IMR-90 (cell line): ENCODE measurements around the gene NIBAN1. TPM values are rescaled to one million over a fixed set of nuclear protein-coding genes. Genes with fewer than 3 reads are reported as not detected.

Experiments used
- ATAC-seq: fragments of 200-7000 bp; cut with Tn5 transposase; 2 replicates; pipeline ENCODE4 v1.9.1; 2020; ENCODE audit warnings: low read depth, mild to moderate bottlenecking, moderate library complexity
- BruUV-seq: library from RNA; stranded (reverse); fragments of 400-500 nt; replicated peaks from 2 replicates; lab custom pipeline; 2021; lab: Mats Ljungman, UMichigan
- CTCF ChIA-PET: fragments of 300-600 bp; formaldehyde crosslinking; extraction: SDS; loops from one replicate; lab custom pipeline; 2021; ENCODE audit warnings: antibody characterized with exemption; lab: Yijun Ruan, JAX
- POLR2A ChIA-PET: fragments of 300-600 bp; sonication (Branson Sonifier 250); formaldehyde crosslinking; loops from one replicate; lab custom pipeline; 2022; ENCODE audit warnings: antibody characterized with exemption; ENCODE audit not compliant: unreplicated experiment; lab: Charles Lee
- DNase-seq: peaks from one replicate; pipeline ENCODE4 v3.0.0; 2013
- H2AFZ ChIP-seq: replicated peaks from 2 replicates; pipeline ENCODE3; 2013; ENCODE audit warnings: low read length, mild to moderate bottlenecking; ENCODE audit not compliant: poor library complexity
- H2AK5ac ChIP-seq: 2 replicates; pipeline ENCODE4 v1.6.1; 2013; ENCODE audit warnings: low read depth, low read length, inconsistent platforms
- H2AK9ac ChIP-seq: replicated peaks from 2 replicates; pipeline ENCODE3; 2013; ENCODE audit warnings: mild to moderate bottlenecking, low read depth, low read length, moderate library complexity; ENCODE audit not compliant: poor library complexity
- H2BK120ac ChIP-seq: 2 replicates; pipeline ENCODE4 v1.6.1; 2013; ENCODE audit warnings: low read depth, low read length, inconsistent platforms
- H2BK15ac ChIP-seq: 3 replicates; pipeline ENCODE4 v1.6.1; 2013; ENCODE audit warnings: low read depth, low read length, inconsistent platforms
- H2BK20ac ChIP-seq: 2 replicates; pipeline ENCODE4 v1.6.1; 2013; ENCODE audit warnings: low read depth, mild to moderate bottlenecking, inconsistent platforms, low read length, moderate library complexity
- H2BK5ac ChIP-seq: 2 replicates; pipeline ENCODE4 v1.6.1; 2013; ENCODE audit warnings: mild to moderate bottlenecking, low read depth, low read length, inconsistent platforms; ENCODE audit not compliant: poor library complexity, severe bottlenecking
- H3K14ac ChIP-seq: replicated peaks from 2 replicates; pipeline ENCODE4 v1.6.1; 2013; ENCODE audit warnings: low read depth, low read length, inconsistent platforms
- H3K18ac ChIP-seq: 2 replicates; pipeline ENCODE4 v1.6.1; 2013; ENCODE audit warnings: low read depth, low read length, control low read depth
- H3K23ac ChIP-seq: 2 replicates; pipeline ENCODE4 v1.6.1; 2013; ENCODE audit warnings: low read depth, low read length, inconsistent platforms
- H3K27ac ChIP-seq: 2 replicates; pipeline ENCODE4 v1.5.1; 2013; ENCODE audit warnings: mild to moderate bottlenecking, control low read depth, low read length; ENCODE audit not compliant: insufficient read depth
- H3K27me3 ChIP-seq: 2 replicates; pipeline ENCODE4 v1.6.1; 2013; ENCODE audit warnings: low read length; ENCODE audit not compliant: control insufficient read depth, insufficient read depth
- H3K36me3 ChIP-seq: 2 replicates; pipeline ENCODE4 v1.6.1; 2013; ENCODE audit warnings: low read length, mixed read lengths; ENCODE audit not compliant: control insufficient read depth, insufficient read depth
- H3K4ac ChIP-seq: 2 replicates; pipeline ENCODE4 v1.6.1; 2013; ENCODE audit warnings: low read depth, low read length, inconsistent platforms
- H3K4me1 ChIP-seq: 2 replicates; pipeline ENCODE4 v1.6.1; 2013; ENCODE audit warnings: low read length, mixed read lengths; ENCODE audit not compliant: control insufficient read depth, insufficient read depth
- H3K4me2 ChIP-seq: 2 replicates; pipeline ENCODE4 v1.6.1; 2013; ENCODE audit warnings: low read depth, mild to moderate bottlenecking, control low read depth, low read length, moderate library complexity
- H3K4me3 ChIP-seq: 2 replicates; pipeline ENCODE4 v1.5.1; 2013; ENCODE audit warnings: low read depth, mild to moderate bottlenecking, control low read depth, low read length, moderate library complexity; ENCODE audit not compliant: insufficient read depth
- H3K56ac ChIP-seq: 2 replicates; pipeline ENCODE4 v1.6.1; 2013; ENCODE audit warnings: low read length, inconsistent platforms; ENCODE audit not compliant: insufficient read depth; ENCODE audit errors: extremely low read depth
- H3K79me1 ChIP-seq, 2 experiments: 2 replicates each; pipeline ENCODE4 v1.6.1; 2013; ENCODE audit warnings: low read length in 2 of 2, inconsistent platforms in 1 of 2, low read depth in 1 of 2
- H3K9ac ChIP-seq: 2 replicates; pipeline ENCODE4 v1.6.1; 2013; ENCODE audit warnings: low read depth, low read length, control low read depth
- H3K9me1 ChIP-seq: 2 replicates; pipeline ENCODE4 v1.6.1; 2013; ENCODE audit warnings: low read length, inconsistent platforms; ENCODE audit not compliant: insufficient read depth
- H3K9me3 ChIP-seq: 2 replicates; pipeline ENCODE4 v1.6.1; 2013; ENCODE audit warnings: low read length; ENCODE audit not compliant: control insufficient read depth, insufficient read depth
- H4K20me1 ChIP-seq: 2 replicates; pipeline ENCODE4 v1.6.1; 2013; ENCODE audit warnings: low read length, inconsistent platforms; ENCODE audit not compliant: insufficient read depth
- H4K5ac ChIP-seq: 2 replicates; pipeline ENCODE4 v1.6.1; 2013; ENCODE audit warnings: mild to moderate bottlenecking, low read depth, low read length, control low read depth
- H4K8ac ChIP-seq, 2 experiments: 2 replicates each; pipeline ENCODE4 v1.6.1; 2013; ENCODE audit warnings: low read depth in 2 of 2, low read length in 2 of 2, control low read depth in 1 of 2, inconsistent platforms in 1 of 2
- H4K91ac ChIP-seq: 2 replicates; pipeline ENCODE4 v1.6.1; 2013; ENCODE audit warnings: low read depth, low read length, inconsistent platforms; ENCODE audit not compliant: insufficient read depth
- BHLHE40 ChIP-seq: fragments of 150-350 bp; IDR thresholded peaks from 2 replicates; pipeline ENCODE4 v1.6.1; 2016; ENCODE audit warnings: mild to moderate bottlenecking, low read depth, low read length
- CEBPB ChIP-seq: IDR thresholded peaks from 2 replicates; pipeline ENCODE4 v1.6.1; 2012; ENCODE audit warnings: low read depth, low read length, improper control_type of control experiment
- CHD1 ChIP-seq: IDR thresholded peaks from 2 replicates; pipeline ENCODE4 v1.6.1; 2012; ENCODE audit warnings: low read depth, low read length, improper control_type of control experiment
- CTCF ChIP-seq: conservative IDR thresholded peaks from 2 replicates; pipeline ENCODE4 v1.5.1; 2012; ENCODE audit warnings: mild to moderate bottlenecking, low read depth, low read length, improper control_type of control experiment
- MAFK ChIP-seq: IDR thresholded peaks from 2 replicates; pipeline ENCODE4 v1.6.1; 2012; ENCODE audit warnings: low read depth, low read length, improper control_type of control experiment
- MAZ ChIP-seq: IDR thresholded peaks from 2 replicates; pipeline ENCODE4 v1.6.1; 2012; ENCODE audit warnings: low read depth, mild to moderate bottlenecking, low read length, improper control_type of control experiment, moderate library complexity, borderline replicate concordance
- MXI1 ChIP-seq: IDR thresholded peaks from 2 replicates; pipeline ENCODE4 v1.6.1; 2012; ENCODE audit warnings: low read depth, mild to moderate bottlenecking, low read length, moderate library complexity, borderline replicate concordance
- NFE2L2 ChIP-seq: fragments of 150-350 bp; IDR thresholded peaks from 2 replicates; pipeline ENCODE4 v1.6.1; 2016; ENCODE audit warnings: low read depth, mild to moderate bottlenecking, low read length
- POLR2A ChIP-seq: IDR thresholded peaks from 2 replicates; pipeline ENCODE4 v1.6.1; 2012; ENCODE audit warnings: mild to moderate bottlenecking, low read depth, low read length
- RAD21 ChIP-seq: IDR thresholded peaks from 2 replicates; pipeline ENCODE4 v1.6.1; 2012; ENCODE audit warnings: low read length, improper control_type of control experiment
- RCOR1 ChIP-seq: IDR thresholded peaks from 2 replicates; pipeline ENCODE4 v1.6.1; 2012; ENCODE audit warnings: mild to moderate bottlenecking, low read length, improper control_type of control experiment; ENCODE audit not compliant: insufficient replicate concordance
- RFX5 ChIP-seq: IDR thresholded peaks from 2 replicates; pipeline ENCODE4 v1.8.0; 2012; ENCODE audit warnings: low read depth, mild to moderate bottlenecking, low read length, moderate library complexity
- SMC3 ChIP-seq: fragments of 150-350 bp; IDR thresholded peaks from 2 replicates; pipeline ENCODE4 v1.6.1; 2016; ENCODE audit warnings: low read depth, mild to moderate bottlenecking, antibody characterized with exemption, low read length, moderate library complexity
- USF2 ChIP-seq: fragments of 150-350 bp; IDR thresholded peaks from 2 replicates; pipeline ENCODE4 v1.6.1; 2017; ENCODE audit warnings: mild to moderate bottlenecking, antibody characterized with exemption, low read length, low read depth
- WGBS, 2 experiments: methylation state at CpG; one replicate each; pipeline versions ENCODE4 v1.1.5 to v1.1.7; 2013; ENCODE audit warnings: missing lambda C conversion rate in 2 of 2; ENCODE audit not compliant: insufficient read length in 1 of 2; ENCODE audit errors: extremely low coverage in 2 of 2; 5-methylcytosine and 5-hydroxymethylcytosine counted together
- dilution Hi-C: fragments of 300-500 bp; cut with HindIII; formaldehyde crosslinking; loops from one replicate; pipeline ENCODE4 v1.14.3; 2018; ENCODE audit warnings: low sequenced_read_pairs; ENCODE audit not compliant: unreplicated experiment
- in situ Hi-C: fragments of 300-500 bp; cut with MboI; formaldehyde crosslinking; loops from 3 replicates; pipeline ENCODE4 v1.14.3; 2019; ENCODE audit warnings: low sequenced_read_pairs, inconsistent platforms, mixed read lengths
- intact Hi-C: fragments of 100-400 bp; cut with micrococcal nuclease; formaldehyde crosslinking; loops from 2 replicates; pipeline ENCODE4 v1.10.0; 2022
- polyA plus RNA-seq, 3 experiments: library from polyadenylated mRNA; depleted of rRNA; stranded (reverse); fragments of >200 nt; gene quantifications; 2 replicates each; pipeline ENCODE4 v1.2.3, GENCODE V29; 2012; ENCODE audit warnings: low replicate concordance in 1 of 3
- total RNA-seq: library from RNA; depleted of rRNA; stranded (reverse); fragments of >200 nt; gene quantifications from 2 replicates; pipeline ENCODE4 v1.2.3, GENCODE V29; 2012
- TF ChIP-seq, protein P1 (sequence below): fragments of 150-350 bp; IDR thresholded peaks from 2 replicates; pipeline ENCODE4 v1.6.1; 2016; ENCODE audit warnings: low read depth, mild to moderate bottlenecking, low read length, moderate library complexity, borderline replicate concordance

NIBAN1 gene
- total and polyA plus RNA-seq, 2 of the 4 experiments (the other 2 are of a cell fraction), result 4.0 to 10.0 TPM

DNA sequence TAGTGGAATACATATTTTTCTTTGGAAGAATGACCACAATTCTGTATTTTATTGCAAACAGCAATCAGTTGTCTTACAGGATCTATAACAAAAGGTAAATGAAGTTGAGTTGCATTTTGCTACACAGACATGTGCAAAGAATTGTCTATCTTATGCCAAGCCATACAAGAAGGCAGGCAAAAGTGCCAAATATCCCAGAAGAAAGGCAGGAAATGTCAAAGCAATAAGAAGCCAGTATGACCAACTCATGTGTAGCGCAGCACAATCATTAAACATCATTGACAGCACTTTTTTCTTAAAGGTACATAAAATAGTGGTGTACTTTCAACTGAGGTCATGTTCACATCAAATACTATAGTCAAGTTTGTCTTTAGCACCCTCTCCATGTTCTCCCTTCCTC, 42.7 kb downstream of the NIBAN1 start:
- H3K4me3 ChIP-seq, result no peak overlapping the region
- DNase-seq (no peak), ATAC-seq (no peak)
- H2BK15ac ChIP-seq, result no peak overlapping the region
- no peaks in the 10 kb centered on the region for H3K9me3 ChIP-seq
- intact Hi-C loops (no loop called here), in situ Hi-C loops (no loop called here), dilution Hi-C loops (no loop called here)
- POLR2A ChIA-PET, result no interaction called here
- no peak overlapping the region for H3K27ac ChIP-seq
- H3K79me1 ChIP-seq, result peaks cover 0 to 37% of the 10 kb centered on the region in 2 experiments; a peak in 3 of 4 replicates
- H3K9me1 ChIP-seq, result peaks cover 16% of the 10 kb centered on the region
- H3K4me1 ChIP-seq, result peaks cover 2% of the 10 kb centered on the region; the same call in 1 of the 2 replicates
- H2AK9ac ChIP-seq, result no peak overlapping the region
- no peak overlapping the region for H3K4ac ChIP-seq
- CTCF ChIA-PET, result no interaction called here
- H3K27me3 ChIP-seq, result no peaks in the 10 kb centered on the region
- H4K91ac ChIP-seq, result no peak overlapping the region
- H4K5ac ChIP-seq, result no peak overlapping the region
- no peaks in the 10 kb centered on the region for H3K36me3 ChIP-seq
- H3K14ac ChIP-seq, result no peak overlapping the region
- H4K20me1 ChIP-seq, result no peaks in the 10 kb centered on the region
- no peak overlapping the region for H3K9ac ChIP-seq
- no peak overlapping the region for H3K18ac ChIP-seq
- no peak overlapping the region for H3K4me2 ChIP-seq
- no peak overlapping the region for H2AK5ac ChIP-seq
- H3K23ac ChIP-seq, result no peak overlapping the region
- WGBS, 2 experiments, result no CpG with 5 or more reads among the region's 1 CpG
- no peak overlapping the region for H4K8ac ChIP-seq
- no peak overlapping the region for H2BK5ac ChIP-seq
- TF ChIP-seq CHD1 (no peak), CEBPB (no peak), RAD21 (no peak), BHLHE40 (no peak), SMC3 (no peak), MAFK (no peak), RCOR1 (no peak), MAZ (no peak), NFE2L2 (no peak), POLR2A (no peak), USF2 (no peak), MXI1 (no peak), CTCF (no peak), RFX5 (no peak)
- TF ChIP-seq, protein P1, sequence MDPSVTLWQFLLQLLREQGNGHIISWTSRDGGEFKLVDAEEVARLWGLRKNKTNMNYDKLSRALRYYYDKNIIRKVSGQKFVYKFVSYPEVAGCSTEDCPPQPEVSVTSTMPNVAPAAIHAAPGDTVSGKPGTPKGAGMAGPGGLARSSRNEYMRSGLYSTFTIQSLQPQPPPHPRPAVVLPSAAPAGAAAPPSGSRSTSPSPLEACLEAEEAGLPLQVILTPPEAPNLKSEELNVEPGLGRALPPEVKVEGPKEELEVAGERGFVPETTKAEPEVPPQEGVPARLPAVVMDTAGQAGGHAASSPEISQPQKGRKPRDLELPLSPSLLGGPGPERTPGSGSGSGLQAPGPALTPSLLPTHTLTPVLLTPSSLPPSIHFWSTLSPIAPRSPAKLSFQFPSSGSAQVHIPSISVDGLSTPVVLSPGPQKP, result no peak
- no peak overlapping the region for H2BK20ac ChIP-seq
- no peak overlapping the region for H2BK120ac ChIP-seq
- H2AFZ ChIP-seq, result no peak overlapping the region
- BruUV-seq, result no TSS peak
- no peak overlapping the region for H3K56ac ChIP-seq
